T-helper 1 cell (primary cell): ENCODE results near the gene ITPK1.
"Not testable (repeated sequence)": the region's sequence is repeated elsewhere in the genome, so short reads cannot be mapped to it uniquely, and the experiment has no call there.

Experiments
- DNase-seq, 5 donors: peaks; one replicate each; pipeline ENCODE4 v3.0.0-alpha.2; 2012 to 2020
- total RNA-seq, 4 donors: gene quantifications; one replicate each; lab custom pipeline; 2026; lab: John Stamatoyannopoulos, UW

ITPK1 gene
- 35.1 to 44.8 (median 36.8) reads per million in 4 donors for total RNA-seq

- DNase-seq, result peak in 4 of 5 donors; percentile 34 to 60 (median 50)
Measured at GRCh38 chr14:93115821-93116675, at the start of gene ITPK1. Gene ITPK1 (minus strand): TSS chr14:93115925. CDS start chr14:93115163, 762 bp downstream.

- no peak for DNase-seq
Measured at GRCh38 chr14:93163564-93163963, 47.8 kb upstream of the ITPK1 start.

GRCh38 chr14:93161411-93161940 lies 45.8 kb upstream of the ITPK1 start:
- no peak for DNase-seq

GRCh38 chr14:93160353-93160801 lies 44.7 kb upstream of the ITPK1 start:
- DNase-seq, result no peak

- DNase-seq, result not testable (repeated sequence)
Measured at GRCh38 chr14:93159625-93160352, 44.1 kb upstream of the ITPK1 start.

GRCh38 chr14:93158349-93158748 lies 42.6 kb upstream of the ITPK1 start:
- not testable (repeated sequence) for DNase-seq

GRCh38 chr14:93156693-93157369 lies 41.1 kb upstream of the ITPK1 start:
- no peak for DNase-seq

GRCh38 chr14:93155667-93156066 lies 39.9 kb upstream of the ITPK1 start:
- DNase-seq, result no peak

- no peak for DNase-seq
Measured at GRCh38 chr14:93153121-93153520, 37.4 kb upstream of the ITPK1 start.

GRCh38 chr14:93150227-93151208 lies 34.8 kb upstream of the ITPK1 start:
- peak in 1 of 5 donors; percentile 29 for DNase-seq

- no peak for DNase-seq
Measured at GRCh38 chr14:93148979-93149378, 33.3 kb upstream of the ITPK1 start.

- DNase-seq, result peak in 1 of 5 donors; percentile 31
Measured at GRCh38 chr14:93146119-93146518, 30.4 kb upstream of the ITPK1 start.

GRCh38 chr14:93142854-93143652 lies 27.3 kb upstream of the ITPK1 start:
- DNase-seq, result no peak

- no peak for DNase-seq
Measured at GRCh38 chr14:93137864-93138263, 22.1 kb upstream of the ITPK1 start.

GRCh38 chr14:93136508-93136907 lies 20.8 kb upstream of the ITPK1 start:
- DNase-seq, result not testable (repeated sequence)

- DNase-seq, result no peak
Measured at GRCh38 chr14:93136009-93136408, 20.3 kb upstream of the ITPK1 start.

- DNase-seq, result no peak
Measured at GRCh38 chr14:93135399-93135798, 19.7 kb upstream of the ITPK1 start.

- DNase-seq, result no peak
Measured at GRCh38 chr14:93133464-93133863, 17.7 kb upstream of the ITPK1 start.

GRCh38 chr14:93132472-93133065 lies 16.8 kb upstream of the ITPK1 start:
- DNase-seq, result no peak

GRCh38 chr14:93131257-93131820 lies 15.6 kb upstream of the ITPK1 start:
- not testable (repeated sequence) for DNase-seq
